GM21717 (cell line): Measurements from ENCODE around the gene ZNF24.

ENCODE experiments used
- ATAC-seq: cut with Tn5 transposase; IDR thresholded peaks from one replicate; pipeline ENCODE4 v1.9.1; 2021; ENCODE audit warnings: mild to moderate bottlenecking, moderate library complexity; ENCODE audit not compliant: unreplicated experiment

The ZNF24 gene

DNA sequence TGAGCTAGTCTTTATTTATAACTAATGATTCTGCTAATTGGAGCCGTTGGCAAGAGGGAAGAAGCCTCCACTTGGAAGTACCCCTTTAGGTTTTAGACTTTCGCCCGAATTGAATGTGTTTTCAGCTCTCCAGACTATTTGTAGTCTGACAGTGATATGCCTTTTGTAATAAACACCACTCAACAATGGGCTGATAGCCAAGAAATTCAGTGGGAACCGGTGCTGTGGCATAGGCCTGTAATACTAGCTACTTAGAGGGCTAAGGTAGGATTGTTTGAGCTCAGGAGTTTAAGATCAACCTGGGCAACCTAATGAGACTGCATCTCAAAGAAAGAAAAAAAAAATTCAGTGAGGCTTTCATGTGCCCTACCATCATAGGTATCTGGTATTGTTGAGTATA lies 40.6 kb downstream of the ZNF24 start:
- no peak for ATAC-seq

DNA sequence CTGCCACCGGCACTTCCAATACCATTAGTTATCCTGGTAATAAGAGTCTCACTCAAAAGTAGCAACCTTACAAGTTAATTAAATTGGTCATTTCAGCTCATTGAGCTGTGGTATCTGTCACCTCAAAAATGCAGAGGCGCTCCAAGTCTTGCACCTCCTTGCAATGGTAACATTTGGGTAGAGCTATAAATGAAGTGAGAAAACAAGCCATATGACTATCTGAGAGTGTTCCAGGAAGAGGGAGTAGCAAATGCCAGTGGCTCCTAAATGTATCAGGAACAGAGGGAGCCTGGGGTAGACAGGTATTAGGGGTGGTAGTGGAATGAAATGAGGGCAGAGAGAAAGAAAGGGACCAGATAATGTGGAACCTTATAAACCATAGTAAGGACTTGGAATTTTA lies 48.2 kb downstream of the ZNF24 start:
- ATAC-seq, result no peak

DNA sequence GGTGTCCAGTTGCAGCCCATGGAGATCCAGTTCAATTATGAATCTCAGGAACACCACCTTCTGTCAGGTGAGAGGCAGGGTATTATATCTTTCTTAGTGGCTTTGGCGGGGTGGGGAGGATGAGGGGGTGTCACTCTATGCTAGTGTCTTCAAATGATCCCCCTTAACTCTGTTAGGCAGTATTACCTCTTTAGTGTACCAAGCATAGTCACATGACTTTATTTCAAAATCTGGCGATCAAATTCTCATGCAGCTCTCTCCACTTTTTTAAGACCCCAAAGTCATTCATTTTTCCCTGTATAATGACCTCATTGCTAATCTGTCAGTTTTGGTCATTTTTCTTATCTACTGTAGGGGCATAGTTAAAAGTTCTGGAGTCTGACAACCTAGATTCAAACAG lies 53.1 kb downstream of the ZNF24 start:
- no peak for ATAC-seq

DNA sequence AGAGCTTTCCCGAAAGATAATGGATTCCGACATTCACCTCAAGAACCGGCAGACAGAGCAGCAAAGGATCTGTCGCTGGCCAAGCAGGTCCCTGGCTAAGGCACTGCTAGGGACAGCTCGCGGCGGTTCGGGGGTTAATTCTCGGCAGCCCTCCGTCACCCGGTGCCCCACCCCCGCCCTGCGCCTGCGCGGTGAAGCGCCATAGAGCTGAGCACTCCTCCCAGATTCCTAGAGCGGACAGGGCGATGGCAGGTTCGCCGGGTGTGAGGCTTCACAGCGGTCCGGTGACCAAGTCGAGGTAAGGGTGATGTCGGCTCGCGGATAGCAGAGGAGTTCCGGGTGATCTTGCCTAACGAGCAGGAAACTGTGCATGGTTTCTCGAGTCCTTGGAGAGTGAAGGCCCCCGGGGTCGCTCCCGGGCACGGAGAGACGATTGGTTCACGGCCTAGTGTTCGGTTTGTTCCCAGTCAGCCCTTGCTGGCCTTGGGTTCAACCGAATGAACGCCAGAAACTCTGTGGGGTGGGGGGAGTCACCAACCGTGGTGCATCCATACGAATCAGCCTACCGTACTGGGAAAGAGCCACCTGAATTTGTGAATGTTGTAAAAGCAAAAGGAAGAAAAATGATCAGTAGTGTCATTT lies 54.0 kb downstream of the ZNF24 start, which contains the start of gene ZSCAN30:
TSS of gene ZSCAN30 (minus strand) at position 136 of the 642 bp plus-strand sequence. CDS start 25,877 bp downstream, outside the sequence.
- ATAC-seq, result peak; percentile 92

DNA sequence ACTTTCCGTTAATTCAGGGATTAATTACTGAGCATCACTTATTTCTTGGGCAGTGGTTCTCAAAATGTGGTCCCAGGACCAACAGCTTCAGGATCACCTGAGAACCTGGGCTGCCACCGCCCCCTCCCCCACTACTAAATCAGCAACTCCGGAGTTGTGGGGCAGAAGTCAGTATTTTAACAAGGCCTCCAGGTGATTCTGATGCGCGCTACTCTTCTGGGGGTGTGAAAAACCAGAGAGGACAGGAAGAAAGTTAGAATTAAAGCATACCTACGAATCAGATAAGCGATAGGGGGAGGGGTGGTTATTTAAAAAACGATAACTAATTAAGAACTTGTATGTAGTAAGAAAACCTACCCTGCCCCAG lies 54.5 kb downstream of the ZNF24 start:
- peak; percentile 45 for ATAC-seq

DNA sequence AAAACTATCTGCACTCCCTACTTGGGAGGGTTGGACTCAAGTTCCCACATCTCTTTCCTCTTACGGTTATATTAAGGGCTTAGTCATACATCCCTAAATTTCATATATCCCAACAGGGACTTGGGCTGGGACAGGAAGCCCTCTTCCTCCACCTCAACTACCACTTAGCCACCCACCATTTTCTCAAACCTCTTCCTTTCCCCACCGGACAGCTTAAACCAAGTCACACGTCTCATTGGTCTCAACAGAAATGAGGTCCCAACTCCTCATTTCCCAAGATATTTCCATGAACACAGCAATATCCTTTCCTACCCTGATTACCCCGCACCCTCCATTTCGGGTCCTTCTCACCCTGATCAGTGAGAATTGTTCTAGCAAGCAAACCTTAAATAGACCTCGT lies 54.9 kb downstream of the ZNF24 start:
- no peak for ATAC-seq

DNA sequence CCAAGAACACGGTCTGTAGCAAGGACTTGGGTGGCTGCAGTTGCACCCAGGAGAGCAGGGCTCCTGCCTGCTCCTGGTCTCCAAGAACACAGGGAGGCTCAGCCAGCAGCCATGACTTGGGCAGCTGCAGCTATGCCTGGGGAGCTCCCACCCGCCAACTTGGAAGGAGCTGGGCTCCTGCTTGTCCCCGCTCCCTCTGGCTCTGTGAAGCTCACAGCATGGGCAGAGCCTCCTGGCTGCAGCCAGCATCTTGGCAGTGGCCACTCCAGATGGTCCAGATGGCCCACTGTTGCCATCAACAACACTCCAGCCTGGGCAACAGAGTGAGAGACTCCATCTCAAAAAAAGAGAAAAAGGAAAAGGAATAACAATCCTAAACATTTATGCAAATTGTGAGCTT lies 59.4 kb downstream of the ZNF24 start:
- ATAC-seq, result no peak

DNA sequence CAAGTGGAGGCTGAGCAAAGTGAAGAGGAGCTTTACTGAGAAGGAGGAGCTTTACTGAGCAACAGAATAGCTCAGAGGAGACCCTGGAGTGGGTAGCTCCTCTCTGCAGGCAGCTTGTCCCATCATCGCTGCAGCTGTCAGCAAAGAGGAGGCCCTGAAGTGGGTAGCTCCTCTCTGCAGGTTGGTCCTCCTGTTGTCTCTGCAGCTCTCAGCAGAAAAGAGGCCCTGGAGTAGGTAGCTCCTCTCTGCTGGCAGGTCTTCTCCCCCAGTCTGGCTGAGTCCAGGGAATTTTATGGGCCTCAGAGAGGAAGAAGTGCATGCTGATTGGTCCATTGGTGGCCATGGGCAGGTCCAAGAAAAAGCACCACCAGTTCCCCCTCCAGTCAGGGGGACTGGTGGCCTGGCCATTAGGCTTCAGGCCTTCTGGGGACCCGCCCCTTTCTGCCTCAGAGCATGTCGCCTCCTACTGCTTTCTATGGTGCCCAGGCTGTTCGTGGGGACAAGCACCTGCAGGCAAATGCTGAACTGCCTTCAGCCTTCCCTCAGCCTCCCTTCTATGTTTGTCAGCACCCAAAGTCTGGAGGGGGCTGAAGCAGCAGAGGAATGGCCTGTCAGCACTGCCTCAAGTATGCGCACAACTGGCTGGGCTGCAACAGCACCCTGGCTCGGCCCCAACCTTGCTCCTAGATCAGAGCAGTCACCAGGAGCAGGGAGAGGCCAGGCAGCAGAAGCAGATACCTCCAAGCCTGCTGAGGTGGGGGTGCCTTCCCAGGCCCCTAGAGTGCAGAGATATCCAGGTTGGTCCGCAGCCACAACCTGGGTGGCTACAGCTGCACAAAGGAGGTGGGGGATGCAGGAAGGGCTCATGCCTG lies 60.1 kb downstream of the ZNF24 start:
- ATAC-seq, result no peak

DNA sequence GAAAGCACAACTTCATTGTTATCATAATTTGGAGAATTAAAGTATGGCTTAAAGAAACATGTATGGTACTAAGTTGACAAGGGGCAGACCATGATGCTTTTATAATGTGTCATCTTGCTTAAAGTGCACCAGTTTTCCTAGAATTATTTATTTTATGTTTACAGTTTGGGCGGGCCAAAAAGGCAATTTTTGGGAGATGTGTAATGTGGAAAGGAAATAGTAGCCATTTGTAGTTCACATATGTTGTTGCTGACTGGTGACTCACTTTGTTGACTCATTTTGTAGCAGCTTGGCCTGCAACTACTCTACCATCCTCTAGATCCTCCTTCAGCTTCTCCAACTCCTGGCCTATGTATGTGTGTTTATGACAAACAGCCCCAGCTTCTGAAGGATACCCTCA lies 61.9 kb downstream of the ZNF24 start:
- ATAC-seq, result no peak
